AG09309 (cell line): Measurements from ENCODE around the gene IQUB.

Experiments used
- DNase-seq: peaks from one replicate; pipeline ENCODE4 v3.0.0-alpha.2; 2010; ENCODE audit warnings: low read depth
- H3K4me3 ChIP-seq: 2 replicates; pipeline ENCODE4 v1.5.1; 2011; ENCODE audit warnings: mild to moderate bottlenecking, low read depth, low read length, moderate library complexity; ENCODE audit not compliant: control insufficient read depth
- CTCF ChIP-seq: IDR thresholded peaks from 2 replicates; pipeline ENCODE4 v1.5.1; 2011; ENCODE audit warnings: mild to moderate bottlenecking, low read depth, low read length, inconsistent platforms; ENCODE audit not compliant: insufficient read depth, control insufficient read depth; ENCODE audit errors: missing control alignments

Gene IQUB

GRCh38 chr7:123472327-123472726, 62.1 kb downstream of the IQUB start:
- no peak overlapping the region for H3K4me3 ChIP-seq
- no peak for TF ChIP-seq CTCF
- no peak for DNase-seq

- DNase-seq: no peak
- no peak for TF ChIP-seq CTCF
- H3K4me3 ChIP-seq: no peak overlapping the region
Observed at GRCh38 chr7:123468303-123468702, 66.1 kb downstream of the IQUB start.

- DNase-seq: no peak
- TF ChIP-seq CTCF: no peak
Observed at GRCh38 chr7:123463890-123464289, 70.5 kb downstream of the IQUB start.

GRCh38 chr7:123460616-123461015, 73.8 kb downstream of the IQUB start:
- no peak overlapping the region for H3K4me3 ChIP-seq
- no peak for TF ChIP-seq CTCF
- no peak for DNase-seq

More at GRCh38 chr7:123463890-123464289, 70.5 kb downstream of the IQUB start:
- H3K4me3 ChIP-seq: no peak overlapping the region

- DNase-seq: no peak
- TF ChIP-seq CTCF: no peak
- H3K4me3 ChIP-seq: no peak overlapping the region
Observed at GRCh38 chr7:123455965-123456470, 78.4 kb downstream of the IQUB start.

- no peak for TF ChIP-seq CTCF
- DNase-seq: no peak
- H3K4me3 ChIP-seq: no peak overlapping the region
Observed at GRCh38 chr7:123440101-123440548, 94.3 kb downstream of the IQUB start.

GRCh38 chr7:123439191-123439590, 95.2 kb downstream of the IQUB start:
- no peak overlapping the region for H3K4me3 ChIP-seq
- no peak for DNase-seq
- TF ChIP-seq CTCF: no peak
